Activated B cell treated with CpG ODN at 0.5 μM for 24 hours (primary cell): ENCODE measurements around the gene SPARC. TPM values are rescaled to one million over a fixed set of nuclear protein-coding genes. Genes with fewer than 3 reads are reported as not detected.

Source experiments
- ATAC-seq: fragments of 200-7000 bp; cut with Tn5 transposase; one replicate; pipeline ENCODE4 v1.10.0; 2021; ENCODE audit warnings: low read depth, mild to moderate bottlenecking, moderate library complexity
- CTCF ChIA-PET: fragments of 350-600 bp; sonication (Branson Sonifier 250); formaldehyde crosslinking; loops from one replicate; lab custom pipeline; 2021; ENCODE audit warnings: antibody characterized with exemption; lab: Charles Lee
- POLR2A ChIA-PET: fragments of 350-600 bp; sonication (Branson Sonifier 250); formaldehyde crosslinking; loops from one replicate; lab custom pipeline; 2021; ENCODE audit warnings: antibody characterized with exemption; lab: Charles Lee
- DNase-seq: peaks from one replicate; pipeline ENCODE4 v3.0.0; 2022
- H3K27ac Mint-ChIP-seq: one replicate; pipeline ENCODE4 v1.8.0; 2020; ENCODE audit warnings: mixed read lengths
- H3K27me3 Mint-ChIP-seq: one replicate; pipeline ENCODE4 v1.8.0; 2021; ENCODE audit warnings: mixed read lengths
- H3K36me3 Mint-ChIP-seq: one replicate; pipeline ENCODE4 v1.8.0; 2021; ENCODE audit warnings: low read depth, mixed read lengths
- H3K4me1 Mint-ChIP-seq: one replicate; pipeline ENCODE4 v1.8.0; 2021; ENCODE audit warnings: mixed read lengths
- H3K4me3 Mint-ChIP-seq: one replicate; pipeline ENCODE4 v1.8.0; 2020; ENCODE audit warnings: mild to moderate bottlenecking, mixed read lengths
- H3K9me3 Mint-ChIP-seq: one replicate; pipeline ENCODE4 v1.8.0; 2020; ENCODE audit warnings: mixed read lengths
- intact Hi-C: fragments of 100-400 bp; cut with micrococcal nuclease; formaldehyde crosslinking; loops from one replicate; pipeline ENCODE4 v1.15.1; 2024
- total RNA-seq: library from RNA; stranded (reverse); gene quantifications from 2 replicates; pipeline ENCODE4 v1.2.3, GENCODE V29; 2022
- TF ChIP-seq, protein P1 (sequence below): fragments of 200-600 bp; IDR thresholded peaks from one replicate; pipeline ENCODE4 v1.8.0; 2022; ENCODE audit warnings: antibody characterized with exemption, mild to moderate bottlenecking

SPARC gene
- total RNA-seq, 1 donor from 2014 or later = not detected

GRCh38 chr5:151670953-151671636, 15.6 kb downstream of the SPARC start:
- POLR2A ChIA-PET = no interaction called here
- H3K27ac Mint-ChIP-seq = no peak overlapping the region

GRCh38 chr5:151670083-151670686, 16.5 kb downstream of the SPARC start:
- H3K9me3 Mint-ChIP-seq = no peaks in the 10 kb centered on the region
- H3K4me3 Mint-ChIP-seq = no peak overlapping the region
- no peaks in the 10 kb centered on the region for H3K36me3 Mint-ChIP-seq
- no peaks in the 10 kb centered on the region for H3K27me3 Mint-ChIP-seq
- no peaks in the 10 kb centered on the region for H3K4me1 Mint-ChIP-seq
- CTCF ChIA-PET = interaction anchor here (1.1 kb wide), 1 partner anchor 10 kb away, joined by 3 read pairs; no protein-coding TSS in a partner anchor
- DNase-seq (no peak), ATAC-seq (no peak)
- TF ChIP-seq, protein P1, sequence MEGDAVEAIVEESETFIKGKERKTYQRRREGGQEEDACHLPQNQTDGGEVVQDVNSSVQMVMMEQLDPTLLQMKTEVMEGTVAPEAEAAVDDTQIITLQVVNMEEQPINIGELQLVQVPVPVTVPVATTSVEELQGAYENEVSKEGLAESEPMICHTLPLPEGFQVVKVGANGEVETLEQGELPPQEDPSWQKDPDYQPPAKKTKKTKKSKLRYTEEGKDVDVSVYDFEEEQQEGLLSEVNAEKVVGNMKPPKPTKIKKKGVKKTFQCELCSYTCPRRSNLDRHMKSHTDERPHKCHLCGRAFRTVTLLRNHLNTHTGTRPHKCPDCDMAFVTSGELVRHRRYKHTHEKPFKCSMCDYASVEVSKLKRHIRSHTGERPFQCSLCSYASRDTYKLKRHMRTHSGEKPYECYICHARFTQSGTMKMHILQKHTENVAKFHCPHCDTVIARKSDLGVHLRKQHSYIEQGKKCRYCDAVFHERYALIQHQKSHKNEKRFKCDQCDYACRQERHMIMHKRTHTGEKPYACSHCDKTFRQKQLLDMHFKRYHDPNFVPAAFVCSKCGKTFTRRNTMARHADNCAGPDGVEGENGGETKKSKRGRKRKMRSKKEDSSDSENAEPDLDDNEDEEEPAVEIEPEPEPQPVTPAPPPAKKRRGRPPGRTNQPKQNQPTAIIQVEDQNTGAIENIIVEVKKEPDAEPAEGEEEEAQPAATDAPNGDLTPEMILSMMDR = no peak
- POLR2A ChIA-PET = no interaction called here
- H3K27ac Mint-ChIP-seq = no peak overlapping the region
- intact Hi-C loops = no loop called here

More at GRCh38 chr5:151670953-151671636, 15.6 kb downstream of the SPARC start:
- no peak for DNase-seq
- intact Hi-C loops = no loop called here
- Mint-ChIP-seq H3K9me3 (no peaks in the 10 kb centered on the region), H3K4me1 (no peaks in the 10 kb centered on the region), H3K27me3 (peaks cover 2% of the 10 kb centered on the region), H3K4me3 (no peak overlapping the region), H3K36me3 (no peaks in the 10 kb centered on the region)
- TF ChIP-seq, protein P1 = no peak
- CTCF ChIA-PET = interaction anchor here (0.6 to 1.8 kb wide), 3 partner anchors 11 to 70 kb away, joined by 3 to 6 read pairs (median 3); no protein-coding TSS in a partner anchor
- no peak for ATAC-seq

DNA sequence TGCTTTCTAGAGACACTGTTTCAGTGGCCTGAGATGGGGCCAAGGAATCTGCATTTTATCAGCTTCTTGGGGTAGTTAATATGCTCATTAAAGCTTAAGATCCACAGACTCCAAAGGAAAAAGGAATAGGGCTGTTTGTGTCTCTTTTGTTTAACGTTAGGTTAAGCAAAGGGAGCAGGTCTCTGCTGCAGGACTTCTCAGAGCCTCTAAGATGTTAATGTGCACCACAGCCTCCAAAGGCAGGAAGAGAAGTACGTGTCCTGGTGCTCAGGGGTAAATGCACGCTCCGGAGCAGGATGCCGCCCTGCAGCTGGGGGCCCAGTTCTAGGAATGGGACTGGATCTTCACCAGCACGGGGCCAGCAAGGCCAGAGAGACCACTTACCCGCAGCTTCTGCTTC, 19.6 kb downstream of the SPARC start:
- Mint-ChIP-seq H3K9me3 (no peaks in the 10 kb centered on the region), H3K4me3 (no peak overlapping the region), H3K4me1 (peaks cover 18% of the 10 kb centered on the region), H3K36me3 (no peaks in the 10 kb centered on the region), H3K27me3 (no peaks in the 10 kb centered on the region), H3K27ac (no peak overlapping the region)
- ATAC-seq (no peak), DNase-seq (no peak)
- POLR2A ChIA-PET = interaction anchor here (1.5 kb wide), 1 partner anchor 104 kb away, joined by 4 read pairs; the partner anchor contains the start of gene G3BP1
- TF ChIP-seq, protein P1 = no peak
- intact Hi-C loops = no loop called here
- CTCF ChIA-PET = interaction anchor here (2.5 to 3.2 kb wide), 2 partner anchors 8 to 74 kb away, joined by 10 to 13 read pairs; no protein-coding TSS in a partner anchor

- intact Hi-C loops = no loop called here
- Mint-ChIP-seq H3K36me3 (no peaks in the 10 kb centered on the region), H3K27ac (no peak overlapping the region), H3K9me3 (no peaks in the 10 kb centered on the region), H3K4me3 (no peak overlapping the region), H3K27me3 (no peaks in the 10 kb centered on the region), H3K4me1 (peaks cover 22% of the 10 kb centered on the region)
- no peak for DNase-seq
- CTCF ChIA-PET = interaction anchor here (1.0 to 3.2 kb wide), 2 partner anchors 13 to 75 kb away, joined by 3 to 13 read pairs; no protein-coding TSS in a partner anchor
- ATAC-seq = no peak
- POLR2A ChIA-PET = interaction anchor here (0.5 kb wide), 1 partner anchor 15 kb away, joined by 9 read pairs; no protein-coding TSS in a partner anchor
- TF ChIP-seq, protein P1 = no peak
Observed at GRCh38 chr5:151665613-151666012, 21.1 kb downstream of the SPARC start.
